Body of pancreas (tissue), 4 donors: Measurements from ENCODE around the gene HOXB2. TPM values are rescaled to one million over a fixed set of nuclear protein-coding genes. Genes with fewer than 3 reads are reported as not detected.

Experiments
- ATAC-seq: fragments of 150-250 bp; one replicate; pipeline ENCODE4 v1.9.1; 2016
- DNase-seq, 4 donors: peaks; one replicate each; pipeline ENCODE4 v3.0.0-alpha.2; 2019
- H3K27ac ChIP-seq, 4 donors: fragments of 200-600 bp; sonication (generic); 1 replicate in 3 of 4; 2 replicates in 1 of 4; pipeline versions ENCODE4 v1.5.1 to v1.6.1; 2016 to 2019; ENCODE audit warnings: mild to moderate bottlenecking in 1 of 4, mixed read lengths in 1 of 4, moderate library complexity in 1 of 4
- H3K27me3 ChIP-seq, 2 donors: fragments of 200-600 bp; sonication (generic); one replicate each; pipeline ENCODE4 v1.6.0; 2016; ENCODE audit warnings: mild to moderate bottlenecking in 1 of 2
- H3K36me3 ChIP-seq, 2 donors: fragments of 200-600 bp; sonication (generic); replicated peaks in 1 of 2; 2 replicates each; pipeline ENCODE4 v1.5.1; 2016; ENCODE audit warnings: low read depth in 2 of 2; ENCODE audit not compliant: insufficient read depth in 1 of 2
- H3K4me1 ChIP-seq: fragments of 200-600 bp; sonication (generic); one replicate; pipeline ENCODE4 v1.6.0; 2016
- H3K4me3 ChIP-seq, 2 donors: fragments of 200-600 bp; sonication (generic); 1 replicate in 1 of 2; 2 replicates in 1 of 2; pipeline ENCODE4 v1.5.1; 2016 to 2019
- H3K9me3 ChIP-seq, 3 donors: fragments of 200-600 bp; sonication (generic); 1 replicate in 2 of 3; 2 replicates in 1 of 3; pipeline ENCODE4 v1.5.1; 2016
- POLR2A ChIP-seq, 3 donors: fragments of 450-650 bp; IDR thresholded peaks; one replicate each; pipeline ENCODE4 v1.6.1; 2016; ENCODE audit warnings: antibody characterized with exemption in 3 of 3, mild to moderate bottlenecking in 2 of 3
- WGBS, 2 donors: methylation state at CpG; one replicate each; pipeline ENCODE4 v1.1.5; 2017; 5-methylcytosine and 5-hydroxymethylcytosine counted together
- intact Hi-C: fragments of 100-400 bp; cut with DNase I; formaldehyde crosslinking; loops from one replicate; pipeline ENCODE4 v1.15.1; 2023
- total RNA-seq, 2 donors: library from RNA; depleted of rRNA; stranded (reverse); fragments of >200 nt; gene quantifications; one replicate each; pipeline ENCODE4 v1.1.0, GENCODE V29; 2016
- TF ChIP-seq, protein P1 (sequence below), 7 experiments: fragments of 450-650 bp in 4 of 7; fragments of 200-600 bp in 3 of 7; sonication (generic) in 3 of 7; IDR thresholded peaks; one replicate each; pipeline ENCODE4 v1.5.1; 2016 to 2019; ENCODE audit warnings: antibody characterized with exemption in 7 of 7

HOXB2 gene
- total RNA-seq, 2 donors from 2014 or later: 13.7 to 32.3 TPM

DNA sequence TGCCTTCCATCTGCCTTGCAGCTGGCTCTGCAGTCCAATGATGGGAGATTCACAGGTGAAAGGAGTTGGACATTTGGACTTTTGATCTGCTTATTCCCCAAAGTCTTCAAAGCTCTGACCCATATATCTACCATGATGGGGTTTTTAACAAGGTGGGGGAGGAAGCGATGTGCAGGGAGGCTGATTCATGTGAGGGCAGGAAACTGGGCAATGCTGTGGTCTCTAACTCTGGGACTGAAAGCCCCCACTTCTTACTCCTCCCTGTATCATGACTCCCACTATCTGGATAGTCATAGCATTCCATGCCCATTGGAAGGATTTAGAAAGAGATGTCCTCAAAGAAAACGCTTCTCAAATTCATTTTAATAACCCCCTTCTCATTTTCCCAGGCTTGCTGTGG, 30.4 kb downstream of the HOXB2 start:
- Histone ChIP-seq H3K36me3 (no peaks in the 10 kb centered on the region), H3K9me3 (no peaks in the 10 kb centered on the region), H3K27me3 (peaks cover 0 to 5% of the 10 kb centered on the region in 2 donors), H3K4me3 (no peak overlapping the region), H3K4me1 (no peaks in the 10 kb centered on the region), H3K27ac (no peak overlapping the region)
- no peak for ATAC-seq
- no peak for DNase-seq
- TF ChIP-seq, protein P1, sequence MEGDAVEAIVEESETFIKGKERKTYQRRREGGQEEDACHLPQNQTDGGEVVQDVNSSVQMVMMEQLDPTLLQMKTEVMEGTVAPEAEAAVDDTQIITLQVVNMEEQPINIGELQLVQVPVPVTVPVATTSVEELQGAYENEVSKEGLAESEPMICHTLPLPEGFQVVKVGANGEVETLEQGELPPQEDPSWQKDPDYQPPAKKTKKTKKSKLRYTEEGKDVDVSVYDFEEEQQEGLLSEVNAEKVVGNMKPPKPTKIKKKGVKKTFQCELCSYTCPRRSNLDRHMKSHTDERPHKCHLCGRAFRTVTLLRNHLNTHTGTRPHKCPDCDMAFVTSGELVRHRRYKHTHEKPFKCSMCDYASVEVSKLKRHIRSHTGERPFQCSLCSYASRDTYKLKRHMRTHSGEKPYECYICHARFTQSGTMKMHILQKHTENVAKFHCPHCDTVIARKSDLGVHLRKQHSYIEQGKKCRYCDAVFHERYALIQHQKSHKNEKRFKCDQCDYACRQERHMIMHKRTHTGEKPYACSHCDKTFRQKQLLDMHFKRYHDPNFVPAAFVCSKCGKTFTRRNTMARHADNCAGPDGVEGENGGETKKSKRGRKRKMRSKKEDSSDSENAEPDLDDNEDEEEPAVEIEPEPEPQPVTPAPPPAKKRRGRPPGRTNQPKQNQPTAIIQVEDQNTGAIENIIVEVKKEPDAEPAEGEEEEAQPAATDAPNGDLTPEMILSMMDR (IDR thresholded peaks at IDR 0.05): no peak
- TF ChIP-seq POLR2A (IDR thresholded peaks at IDR 0.05): no peak
- intact Hi-C loops: no loop called here
- WGBS, 2 donors: 51 to 68% methylated on average over 2 of the region's 2 CpGs

DNA sequence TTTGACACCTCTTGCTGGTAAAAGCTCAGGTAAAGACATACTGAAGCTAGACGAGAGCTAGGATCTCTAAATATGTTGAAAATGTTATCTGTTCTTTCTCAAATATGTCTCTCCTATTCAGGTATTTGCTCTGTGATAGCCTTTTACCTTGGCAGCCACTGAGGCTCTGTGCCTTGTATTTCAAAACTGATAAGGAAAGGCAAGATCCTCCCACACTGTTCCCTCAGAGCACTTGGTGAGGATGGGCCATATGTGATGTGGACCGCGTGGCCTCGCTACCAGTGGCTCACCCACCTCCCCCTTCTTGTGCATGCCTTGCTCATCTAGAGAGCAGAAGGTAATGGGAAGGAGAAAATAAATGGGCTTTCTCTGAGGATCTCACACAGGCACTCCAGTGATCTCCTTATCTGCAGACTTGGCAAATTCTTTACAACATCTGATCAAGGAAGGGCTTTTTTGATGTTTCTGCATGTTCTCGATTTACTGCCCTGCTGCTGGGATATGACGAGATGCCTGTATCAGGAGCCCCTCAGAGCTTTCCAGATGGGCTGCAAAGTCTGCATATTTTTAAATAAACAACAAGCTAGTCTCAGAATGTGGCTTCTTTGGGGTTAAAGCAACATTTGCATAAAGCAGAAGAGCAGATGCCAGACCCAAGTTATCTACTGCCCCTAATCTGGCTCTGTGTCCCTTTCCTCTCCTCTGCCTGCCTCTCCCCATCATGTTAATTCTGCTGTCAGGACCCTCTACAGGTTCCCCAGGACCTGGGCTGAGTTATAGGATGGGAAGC, 31.0 kb downstream of the HOXB2 start:
- 17 to 18% methylated on average over 6 of the region's 6 CpGs for WGBS, 2 donors
- Histone ChIP-seq H3K27ac (no peak overlapping the region), H3K4me3 (no peak overlapping the region), H3K36me3 (no peaks in the 10 kb centered on the region), H3K27me3 (peaks cover 0 to 5% of the 10 kb centered on the region in 2 donors), H3K9me3 (no peaks in the 10 kb centered on the region), H3K4me1 (no peaks in the 10 kb centered on the region)
- intact Hi-C loops: no loop called here
- DNase-seq (no peak), ATAC-seq (no peak)
- TF ChIP-seq, protein P1 (IDR thresholded peaks at IDR 0.05): no peak
- TF ChIP-seq POLR2A (IDR thresholded peaks at IDR 0.05): no peak

DNA sequence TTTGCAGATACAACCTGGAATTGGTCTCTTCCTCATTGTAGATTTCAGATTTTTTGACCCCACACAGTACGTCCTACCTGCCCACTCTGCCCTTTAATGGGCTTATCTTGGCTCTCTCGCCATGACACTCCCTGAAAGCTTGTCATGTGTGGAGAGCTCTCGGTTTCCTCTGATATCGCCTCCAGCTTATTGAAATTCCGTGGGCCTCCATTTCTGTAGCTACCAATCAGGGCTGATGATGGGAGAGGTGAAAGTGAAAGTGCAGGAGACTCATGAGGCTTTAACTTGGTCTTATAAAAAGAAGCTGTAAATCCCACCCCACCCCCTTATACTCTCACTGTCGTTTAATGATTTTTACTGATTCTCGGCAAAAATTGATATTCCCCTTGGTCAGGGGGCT, 31.8 kb downstream of the HOXB2 start:
- intact Hi-C loops: no loop called here
- H3K27ac ChIP-seq: no peak overlapping the region
- TF ChIP-seq, protein P1 (IDR thresholded peaks at IDR 0.05): no peak
- no peak for TF ChIP-seq POLR2A (IDR thresholded peaks at IDR 0.05)
- ATAC-seq (no peak), DNase-seq (no peak)
- no peaks in the 10 kb centered on the region for H3K9me3 ChIP-seq
- no peaks in the 10 kb centered on the region for H3K4me1 ChIP-seq
- no peaks in the 10 kb centered on the region for H3K36me3 ChIP-seq
- peaks cover 0 to 5% of the 10 kb centered on the region in 2 donors for H3K27me3 ChIP-seq
- no peak overlapping the region for H3K4me3 ChIP-seq
- WGBS, 2 donors: 25 to 27% methylated on average over 7 of the region's 7 CpGs

DNA sequence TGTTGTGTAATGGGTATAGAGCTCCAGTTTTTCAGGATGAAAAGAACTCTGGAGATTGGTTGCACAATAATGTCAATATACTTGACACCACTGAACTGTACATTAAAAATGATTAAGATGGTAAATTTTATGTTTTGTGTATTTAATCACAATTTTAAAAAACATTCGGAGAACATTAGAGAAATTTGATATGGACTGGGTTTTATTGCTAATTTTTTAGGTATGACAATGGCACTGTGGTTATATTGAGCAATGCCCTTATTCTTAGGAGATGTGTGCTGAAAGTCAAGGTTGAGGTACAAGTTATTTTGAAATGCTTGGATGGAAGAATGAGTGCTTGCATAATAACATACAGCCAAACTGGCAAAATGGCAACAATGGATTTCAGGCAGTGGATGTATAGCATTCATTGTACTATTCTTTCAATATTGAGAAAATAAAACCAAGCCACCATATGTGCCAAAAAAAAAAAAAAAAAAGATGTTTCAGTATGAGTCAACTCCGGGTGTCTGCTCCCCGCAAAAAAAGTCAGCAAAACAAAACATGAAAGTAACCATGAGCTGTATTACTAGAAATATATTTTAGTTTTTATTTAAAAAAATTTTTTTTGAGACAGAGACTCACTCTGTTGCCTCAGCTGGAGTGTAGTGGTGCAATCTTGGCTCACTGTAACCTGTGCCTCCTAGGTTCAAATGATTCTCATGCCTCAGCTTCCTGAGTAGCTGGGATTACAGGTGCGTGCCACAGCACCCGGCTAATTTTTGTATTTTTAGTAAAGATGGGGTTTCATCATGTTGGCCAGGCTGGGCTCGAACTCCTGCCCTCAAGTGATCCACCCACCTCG, 33.9 kb downstream of the HOXB2 start:
- TF ChIP-seq, protein P1 (IDR thresholded peaks at IDR 0.05): no peak
- no peak for TF ChIP-seq POLR2A (IDR thresholded peaks at IDR 0.05)
- 68 to 77% methylated on average over 7 of the region's 7 CpGs for WGBS, 2 donors
- Histone ChIP-seq H3K27me3 (peaks cover 0 to 5% of the 10 kb centered on the region in 2 donors), H3K4me3 (no peak overlapping the region), H3K27ac (no peak overlapping the region), H3K9me3 (no peaks in the 10 kb centered on the region), H3K36me3 (no peaks in the 10 kb centered on the region), H3K4me1 (no peaks in the 10 kb centered on the region)
- no peak for ATAC-seq
- no peak for DNase-seq
- intact Hi-C loops: no loop called here
